Liver (tissue), 3 donors: ENCODE results near the gene CHAC1.

Experiments
- HNF4G ChIP-seq: IDR thresholded peaks from 2 replicates; pipeline ENCODE4 v1.6.1; 2016; ENCODE audit warnings: antibody characterized with exemption
- JUND ChIP-seq, 2 donors: IDR thresholded peaks; 2 replicates each; pipeline ENCODE4 v1.6.1; 2016; ENCODE audit warnings: antibody characterized with exemption in 2 of 2
- YY1 ChIP-seq: IDR thresholded peaks from 2 replicates; pipeline ENCODE4 v1.6.1; 2016; ENCODE audit warnings: antibody characterized with exemption, mild to moderate bottlenecking
- TF ChIP-seq, protein P1 (sequence below): fragments of 150-350 bp; IDR thresholded peaks from 2 replicates; pipeline ENCODE4 v1.5.1; 2017; ENCODE audit warnings: improper control_type of control experiment, low read depth, low read length; ENCODE audit not compliant: missing input control
- TF ChIP-seq, protein P2 (sequence below): IDR thresholded peaks from 2 replicates; pipeline ENCODE4 v1.6.1; 2016; ENCODE audit warnings: antibody characterized with exemption
- donor health status: healthy.
- donor health status: healthy.

DNA sequence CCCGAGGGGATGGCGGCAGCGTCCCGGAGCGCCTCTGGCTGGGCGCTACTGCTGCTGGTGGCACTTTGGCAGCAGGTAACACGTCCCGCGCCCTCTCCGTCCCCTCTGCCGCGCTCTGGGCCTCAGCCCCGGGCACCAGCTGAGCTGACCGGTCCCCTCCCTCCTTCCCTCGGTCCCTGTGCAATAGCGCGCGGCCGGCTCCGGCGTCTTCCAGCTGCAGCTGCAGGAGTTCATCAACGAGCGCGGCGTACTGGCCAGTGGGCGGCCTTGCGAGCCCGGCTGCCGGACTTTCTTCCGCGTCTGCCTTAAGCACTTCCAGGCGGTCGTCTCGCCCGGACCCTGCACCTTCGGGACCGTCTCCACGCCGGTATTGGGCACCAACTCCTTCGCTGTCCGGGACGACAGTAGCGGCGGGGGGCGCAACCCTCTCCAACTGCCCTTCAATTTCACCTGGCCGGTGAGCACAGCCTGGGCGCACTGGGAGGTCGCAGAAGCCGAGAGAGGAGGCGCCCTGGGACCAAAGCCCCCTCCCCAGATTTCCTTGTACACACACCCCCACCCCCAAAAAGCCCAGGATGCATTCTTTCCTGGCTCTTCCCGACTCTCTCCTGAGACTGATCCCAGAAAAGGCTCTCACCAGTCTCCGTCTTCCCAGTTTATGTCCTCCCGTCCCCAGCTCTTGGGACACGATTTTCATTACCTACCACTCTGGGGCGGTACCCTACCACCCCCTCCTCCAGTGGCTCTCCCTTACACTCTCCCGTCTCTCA, 23.4 kb upstream of the CHAC1 start:
- TF ChIP-seq, protein P1, sequence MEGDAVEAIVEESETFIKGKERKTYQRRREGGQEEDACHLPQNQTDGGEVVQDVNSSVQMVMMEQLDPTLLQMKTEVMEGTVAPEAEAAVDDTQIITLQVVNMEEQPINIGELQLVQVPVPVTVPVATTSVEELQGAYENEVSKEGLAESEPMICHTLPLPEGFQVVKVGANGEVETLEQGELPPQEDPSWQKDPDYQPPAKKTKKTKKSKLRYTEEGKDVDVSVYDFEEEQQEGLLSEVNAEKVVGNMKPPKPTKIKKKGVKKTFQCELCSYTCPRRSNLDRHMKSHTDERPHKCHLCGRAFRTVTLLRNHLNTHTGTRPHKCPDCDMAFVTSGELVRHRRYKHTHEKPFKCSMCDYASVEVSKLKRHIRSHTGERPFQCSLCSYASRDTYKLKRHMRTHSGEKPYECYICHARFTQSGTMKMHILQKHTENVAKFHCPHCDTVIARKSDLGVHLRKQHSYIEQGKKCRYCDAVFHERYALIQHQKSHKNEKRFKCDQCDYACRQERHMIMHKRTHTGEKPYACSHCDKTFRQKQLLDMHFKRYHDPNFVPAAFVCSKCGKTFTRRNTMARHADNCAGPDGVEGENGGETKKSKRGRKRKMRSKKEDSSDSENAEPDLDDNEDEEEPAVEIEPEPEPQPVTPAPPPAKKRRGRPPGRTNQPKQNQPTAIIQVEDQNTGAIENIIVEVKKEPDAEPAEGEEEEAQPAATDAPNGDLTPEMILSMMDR: no peak
- TF ChIP-seq YY1 (no peak), JUND (IDR thresholded peaks at IDR 0.05) (no peak), HNF4G (no peak)
- TF ChIP-seq, protein P2, sequence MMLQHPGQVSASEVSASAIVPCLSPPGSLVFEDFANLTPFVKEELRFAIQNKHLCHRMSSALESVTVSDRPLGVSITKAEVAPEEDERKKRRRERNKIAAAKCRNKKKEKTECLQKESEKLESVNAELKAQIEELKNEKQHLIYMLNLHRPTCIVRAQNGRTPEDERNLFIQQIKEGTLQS: no peak
